Measurements from ENCODE around the gene JPH2. TPM values are rescaled to one million over a fixed set of nuclear protein-coding genes. Genes with fewer than 3 reads are reported as not detected.

Gene JPH2
- total RNA-seq, 1 donor from 2014 or later: 14.2 TPM

DNA sequence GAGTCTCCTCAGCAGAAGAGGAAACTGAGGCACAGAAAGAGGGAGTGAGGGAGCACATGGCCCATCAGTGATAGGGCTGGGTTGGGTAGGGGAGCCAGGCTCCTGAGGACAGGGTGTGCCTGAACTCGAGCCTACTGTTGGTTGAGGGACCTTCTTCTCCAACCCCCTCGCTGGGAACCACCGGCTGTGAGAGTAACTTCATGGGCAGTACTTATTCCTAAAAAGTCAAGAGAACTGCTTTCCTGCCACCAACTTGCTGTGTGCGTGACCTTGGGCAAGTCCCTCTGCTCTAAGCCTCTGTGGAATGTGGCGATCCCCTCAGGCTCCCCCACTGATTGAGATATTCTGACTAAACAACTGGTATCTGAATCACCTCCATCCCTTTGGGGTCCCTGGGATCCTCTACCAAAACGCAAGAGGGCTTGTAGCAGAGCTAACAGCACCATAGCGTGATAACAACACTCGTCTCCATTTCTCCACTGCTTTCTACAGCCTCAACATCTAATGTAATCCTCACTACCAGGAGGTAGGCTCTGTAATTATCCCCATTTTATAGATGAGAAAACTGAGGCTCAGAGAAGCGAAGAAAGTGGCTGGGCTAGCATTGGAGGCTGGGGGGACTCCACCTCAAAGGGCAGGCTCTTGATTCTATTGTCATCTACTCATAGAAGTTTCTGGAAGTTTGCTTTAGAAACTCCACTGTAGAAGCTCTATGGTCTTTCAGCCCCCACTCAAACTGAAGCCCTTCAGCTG is 76.0 kb downstream of the JPH2 start:
- peaks cover 33% of the 10 kb centered on the region for H3K4me1 Mint-ChIP-seq (ENCODE audit: unreplicated experiment)
- H3K9me3 Mint-ChIP-seq (ENCODE audit: unreplicated experiment): no peaks in the 10 kb centered on the region
- no peak for DNase-seq (ENCODE audit: extremely low spot score, unreplicated experiment)
- no peaks in the 10 kb centered on the region for H3K36me3 Mint-ChIP-seq (ENCODE audit: unreplicated experiment)
- H3K4me3 Mint-ChIP-seq (ENCODE audit: unreplicated experiment): no peak overlapping the region
- H3K27ac Mint-ChIP-seq (ENCODE audit: unreplicated experiment): no peak overlapping the region
- TF ChIP-seq, protein P1, sequence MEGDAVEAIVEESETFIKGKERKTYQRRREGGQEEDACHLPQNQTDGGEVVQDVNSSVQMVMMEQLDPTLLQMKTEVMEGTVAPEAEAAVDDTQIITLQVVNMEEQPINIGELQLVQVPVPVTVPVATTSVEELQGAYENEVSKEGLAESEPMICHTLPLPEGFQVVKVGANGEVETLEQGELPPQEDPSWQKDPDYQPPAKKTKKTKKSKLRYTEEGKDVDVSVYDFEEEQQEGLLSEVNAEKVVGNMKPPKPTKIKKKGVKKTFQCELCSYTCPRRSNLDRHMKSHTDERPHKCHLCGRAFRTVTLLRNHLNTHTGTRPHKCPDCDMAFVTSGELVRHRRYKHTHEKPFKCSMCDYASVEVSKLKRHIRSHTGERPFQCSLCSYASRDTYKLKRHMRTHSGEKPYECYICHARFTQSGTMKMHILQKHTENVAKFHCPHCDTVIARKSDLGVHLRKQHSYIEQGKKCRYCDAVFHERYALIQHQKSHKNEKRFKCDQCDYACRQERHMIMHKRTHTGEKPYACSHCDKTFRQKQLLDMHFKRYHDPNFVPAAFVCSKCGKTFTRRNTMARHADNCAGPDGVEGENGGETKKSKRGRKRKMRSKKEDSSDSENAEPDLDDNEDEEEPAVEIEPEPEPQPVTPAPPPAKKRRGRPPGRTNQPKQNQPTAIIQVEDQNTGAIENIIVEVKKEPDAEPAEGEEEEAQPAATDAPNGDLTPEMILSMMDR (IDR thresholded peaks at IDR 0.05): no peak
- no peaks in the 10 kb centered on the region for H3K27me3 Mint-ChIP-seq (ENCODE audit: unreplicated experiment)

DNA sequence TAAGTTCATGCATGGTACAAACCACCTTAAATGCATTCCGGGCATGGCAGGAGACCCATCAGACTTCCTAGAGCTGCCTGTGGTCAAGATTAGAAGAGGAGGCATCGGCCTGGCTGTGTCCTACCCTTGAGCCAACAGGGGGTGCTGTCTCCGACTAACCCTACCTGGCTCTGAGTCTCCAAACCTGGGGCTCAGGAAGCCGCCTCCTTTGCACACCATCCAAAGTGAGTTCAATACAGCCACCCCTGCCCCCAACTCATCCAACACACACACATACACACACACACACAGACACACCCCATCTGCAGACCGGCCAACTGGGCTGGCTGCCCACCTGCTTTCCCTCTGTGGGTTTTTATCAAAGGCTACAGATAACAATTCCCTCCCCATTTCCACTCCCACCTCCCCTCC is 77.0 kb downstream of the JPH2 start:
- TF ChIP-seq, protein P1 (IDR thresholded peaks at IDR 0.05): no peak
- DNase-seq (ENCODE audit: extremely low spot score, unreplicated experiment): no peak
- H3K27me3 Mint-ChIP-seq (ENCODE audit: unreplicated experiment): no peaks in the 10 kb centered on the region
- H3K36me3 Mint-ChIP-seq (ENCODE audit: unreplicated experiment): no peaks in the 10 kb centered on the region
- no peak overlapping the region for H3K4me3 Mint-ChIP-seq (ENCODE audit: unreplicated experiment)
- H3K4me1 Mint-ChIP-seq (ENCODE audit: unreplicated experiment): peaks cover 44% of the 10 kb centered on the region
- H3K27ac Mint-ChIP-seq (ENCODE audit: unreplicated experiment): no peak overlapping the region
- H3K9me3 Mint-ChIP-seq (ENCODE audit: unreplicated experiment): no peaks in the 10 kb centered on the region

GRCh38 chr20:44106615-44107014 is 80.4 kb downstream of the JPH2 start:
- H3K4me3 Mint-ChIP-seq (ENCODE audit: unreplicated experiment): no peak overlapping the region
- no peak overlapping the region for H3K27ac Mint-ChIP-seq (ENCODE audit: unreplicated experiment)
- H3K27me3 Mint-ChIP-seq (ENCODE audit: unreplicated experiment): peaks cover 6% of the 10 kb centered on the region
- no peaks in the 10 kb centered on the region for H3K36me3 Mint-ChIP-seq (ENCODE audit: unreplicated experiment)
- no peak for DNase-seq (ENCODE audit: extremely low spot score, unreplicated experiment)
- H3K4me1 Mint-ChIP-seq (ENCODE audit: unreplicated experiment): peaks cover 22% of the 10 kb centered on the region
- H3K9me3 Mint-ChIP-seq (ENCODE audit: unreplicated experiment): peaks cover 4% of the 10 kb centered on the region
- TF ChIP-seq, protein P1 (IDR thresholded peaks at IDR 0.05): no peak

DNA sequence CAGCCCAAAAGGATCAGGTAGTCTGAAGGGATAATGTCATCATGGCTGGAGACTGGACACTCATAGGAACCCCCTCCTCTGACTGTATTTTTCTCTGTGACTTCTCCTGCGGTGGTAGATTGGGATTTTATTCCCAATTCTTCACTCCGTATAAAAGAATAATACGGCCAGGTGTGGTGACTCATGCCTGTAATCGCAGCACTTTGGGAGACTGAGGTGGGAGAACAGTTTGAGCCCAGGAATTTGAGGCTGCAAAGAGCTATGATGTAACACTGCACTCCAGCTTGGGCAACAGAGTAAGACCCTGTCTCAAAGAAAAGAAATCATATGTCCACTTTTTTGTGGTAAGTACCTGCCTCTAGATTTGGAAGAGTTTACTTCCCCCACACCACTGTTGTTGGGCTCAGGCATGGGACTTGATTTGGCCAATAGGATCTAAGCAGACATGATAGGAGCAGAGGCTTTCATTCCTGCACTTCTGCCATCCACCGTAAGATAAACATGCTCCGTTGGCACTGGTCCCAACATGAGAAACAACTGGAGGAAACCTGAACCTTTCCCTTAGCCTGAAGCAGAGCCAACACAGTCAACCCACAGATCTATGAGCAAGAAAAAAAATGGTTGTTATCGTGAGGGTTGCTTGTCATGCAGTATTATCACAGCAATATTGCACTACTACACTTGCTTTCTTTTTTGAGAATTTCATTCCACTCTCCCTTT is 82.0 kb downstream of the JPH2 start:
- TF ChIP-seq, protein P1 (IDR thresholded peaks at IDR 0.05): no peak
- no peak for DNase-seq (ENCODE audit: extremely low spot score, unreplicated experiment)
- Mint-ChIP-seq H3K27ac (ENCODE audit: unreplicated experiment) (peak overlapping the region; percentile 23), H3K9me3 (ENCODE audit: unreplicated experiment) (peaks cover 4% of the 10 kb centered on the region), H3K4me1 (ENCODE audit: unreplicated experiment) (peaks cover 19% of the 10 kb centered on the region), H3K36me3 (ENCODE audit: unreplicated experiment) (no peaks in the 10 kb centered on the region), H3K27me3 (ENCODE audit: unreplicated experiment) (peaks cover 10% of the 10 kb centered on the region), H3K4me3 (ENCODE audit: unreplicated experiment) (no peak overlapping the region)

- H3K36me3 Mint-ChIP-seq (ENCODE audit: unreplicated experiment): no peaks in the 10 kb centered on the region
- H3K4me3 Mint-ChIP-seq (ENCODE audit: unreplicated experiment): no peak overlapping the region
- peaks cover 19% of the 10 kb centered on the region for H3K4me1 Mint-ChIP-seq (ENCODE audit: unreplicated experiment)
- DNase-seq (ENCODE audit: extremely low spot score, unreplicated experiment): no peak
- peaks cover 10% of the 10 kb centered on the region for H3K27me3 Mint-ChIP-seq (ENCODE audit: unreplicated experiment)
- no peak overlapping the region for H3K27ac Mint-ChIP-seq (ENCODE audit: unreplicated experiment)
- peaks cover 4% of the 10 kb centered on the region for H3K9me3 Mint-ChIP-seq (ENCODE audit: unreplicated experiment)
- TF ChIP-seq, protein P1 (IDR thresholded peaks at IDR 0.05): no peak
Observed at GRCh38 chr20:44102582-44102981, 84.4 kb downstream of the JPH2 start.
